Stimulated activated naive CD8-positive, alpha-beta T cell treated with anti-CD3 and anti-CD28 coated beads, Interleukin-15, amount 100 ng/mL, for 72 hours (primary cell): ENCODE results near the gene CATSPER3.

Source experiments
- ATAC-seq: fragments of 150-1000 bp; cut with Tn5 transposase; 2 replicates; pipeline ENCODE4 v1.10.0; 2021; ENCODE audit warnings: mild to moderate bottlenecking, moderate library complexity
- DNase-seq, 2 donors: peaks; one replicate each; pipeline ENCODE4 v3.0.0; 2021 to 2022
- H3K27ac Mint-ChIP-seq, 2 donors: one replicate each; pipeline ENCODE4 v1.8.0; 2022; ENCODE audit warnings: mild to moderate bottlenecking in 2 of 2, mixed read lengths in 2 of 2, moderate library complexity in 2 of 2
- H3K27me3 Mint-ChIP-seq: one replicate; pipeline ENCODE4 v1.8.0; 2022; ENCODE audit warnings: mixed read lengths
- H3K4me1 Mint-ChIP-seq: one replicate; pipeline ENCODE4 v1.8.0; 2022; ENCODE audit warnings: mild to moderate bottlenecking, mixed read lengths
- H3K4me3 Mint-ChIP-seq, 2 donors: one replicate each; pipeline ENCODE4 v1.8.0; 2022; ENCODE audit warnings: mild to moderate bottlenecking in 2 of 2, mixed read lengths in 2 of 2, moderate library complexity in 1 of 2
- H3K9me3 Mint-ChIP-seq, 2 donors: one replicate each; pipeline ENCODE4 v1.8.0; 2022; ENCODE audit warnings: mixed read lengths in 2 of 2

The CATSPER3 gene

GRCh38 chr5:135029477-135030122 lies 61.9 kb downstream of the CATSPER3 start:
- H3K9me3 Mint-ChIP-seq: no peaks in the 10 kb centered on the region
- peak overlapping the region in 1 of 2 donors; percentile 0 for H3K27ac Mint-ChIP-seq
- peaks cover 84% of the 10 kb centered on the region for H3K27me3 Mint-ChIP-seq
- peak overlapping the region in 1 of 2 donors; percentile 0 for H3K4me3 Mint-ChIP-seq
- peaks cover 51% of the 10 kb centered on the region for H3K4me1 Mint-ChIP-seq
- ATAC-seq: no peak
- DNase-seq: no peak

- Mint-ChIP-seq H3K27me3 (peaks cover 91% of the 10 kb centered on the region), H3K9me3 (no peaks in the 10 kb centered on the region), H3K4me3 (peak overlapping the region; percentile 69 to 73), H3K27ac (no peak overlapping the region), H3K4me1 (peaks cover 57% of the 10 kb centered on the region)
- ATAC-seq: no peak
- DNase-seq: no peak
Observed at GRCh38 chr5:135030123-135030955, 62.6 kb downstream of the CATSPER3 start.

GRCh38 chr5:135030956-135031812 lies 63.5 kb downstream of the CATSPER3 start:
- Mint-ChIP-seq H3K4me3 (peak overlapping the region; percentile 69 to 73), H3K27me3 (peaks cover 93% of the 10 kb centered on the region), H3K27ac (no peak overlapping the region), H3K4me1 (peaks cover 57% of the 10 kb centered on the region), H3K9me3 (no peaks in the 10 kb centered on the region)
- DNase-seq: no peak
- ATAC-seq: peak; percentile 30

GRCh38 chr5:135031813-135032694 lies 64.3 kb downstream of the CATSPER3 start:
- Mint-ChIP-seq H3K4me3 (peak overlapping the region; percentile 36 to 75), H3K27me3 (peaks cover 93% of the 10 kb centered on the region), H3K27ac (no peak overlapping the region), H3K9me3 (no peaks in the 10 kb centered on the region), H3K4me1 (peaks cover 57% of the 10 kb centered on the region)
- ATAC-seq (no peak), DNase-seq (no peak)

- ATAC-seq: no peak
- Mint-ChIP-seq H3K4me1 (peaks cover 57% of the 10 kb centered on the region), H3K4me3 (peak overlapping the region; percentile 58 to 75), H3K9me3 (no peaks in the 10 kb centered on the region), H3K27ac (no peak overlapping the region), H3K27me3 (peaks cover 93% of the 10 kb centered on the region)
- no peak for DNase-seq
Observed at GRCh38 chr5:135032695-135032998, 64.9 kb downstream of the CATSPER3 start.

GRCh38 chr5:135032999-135033861 lies 65.5 kb downstream of the CATSPER3 start:
- peak; percentile 26 for ATAC-seq
- Mint-ChIP-seq H3K27me3 (peaks cover 96% of the 10 kb centered on the region), H3K27ac (peak overlapping the region in 1 of 2 donors; percentile 59), H3K4me3 (peak overlapping the region; percentile 86 to 91), H3K4me1 (peaks cover 62% of the 10 kb centered on the region), H3K9me3 (no peaks in the 10 kb centered on the region)
- DNase-seq: no peak

GRCh38 chr5:135033901-135034235 lies 66.2 kb downstream of the CATSPER3 start, which contains the start of gene PITX1:
Gene PITX1 (minus strand): TSS chr5:135034228. CDS start chr5:135033881, 347 bp downstream.
- DNase-seq: no peak
- Mint-ChIP-seq H3K4me1 (peaks cover 64% of the 10 kb centered on the region), H3K27me3 (peaks cover 97% of the 10 kb centered on the region), H3K9me3 (no peaks in the 10 kb centered on the region), H3K27ac (peak within 1 kb of the TSS; percentile 59 to 65), H3K4me3 (peak within 1 kb of the TSS; percentile 91 to 93)
- ATAC-seq: peak; percentile 35

GRCh38 chr5:135034236-135034962 lies 66.7 kb downstream of the CATSPER3 start:
- peak; percentile 21 for ATAC-seq
- Mint-ChIP-seq H3K4me3 (peak overlapping the region; percentile 87 to 93), H3K4me1 (peaks cover 64% of the 10 kb centered on the region), H3K27ac (peak overlapping the region in 1 of 2 donors; percentile 65), H3K9me3 (no peaks in the 10 kb centered on the region), H3K27me3 (peaks cover 95% of the 10 kb centered on the region)
- DNase-seq: no peak

- DNase-seq (no peak), ATAC-seq (no peak)
- Mint-ChIP-seq H3K4me1 (peaks cover 63% of the 10 kb centered on the region), H3K27me3 (peaks cover 91% of the 10 kb centered on the region), H3K9me3 (no peaks in the 10 kb centered on the region), H3K27ac (no peak overlapping the region), H3K4me3 (peak overlapping the region; percentile 87 to 93)
Observed at GRCh38 chr5:135034963-135035677, 67.4 kb downstream of the CATSPER3 start.

- no peak overlapping the region for H3K4me3 Mint-ChIP-seq
- no peak for DNase-seq
- no peak for ATAC-seq
- no peak overlapping the region for H3K27ac Mint-ChIP-seq
- no peaks in the 10 kb centered on the region for H3K9me3 Mint-ChIP-seq
- H3K4me1 Mint-ChIP-seq: peaks cover 63% of the 10 kb centered on the region
- peaks cover 91% of the 10 kb centered on the region for H3K27me3 Mint-ChIP-seq
Observed at GRCh38 chr5:135035678-135036030, 67.9 kb downstream of the CATSPER3 start.

- DNase-seq (no peak), ATAC-seq (no peak)
- Mint-ChIP-seq H3K27ac (no peak overlapping the region), H3K27me3 (peaks cover 91% of the 10 kb centered on the region), H3K9me3 (no peaks in the 10 kb centered on the region), H3K4me1 (peaks cover 61% of the 10 kb centered on the region), H3K4me3 (no peak overlapping the region)
Observed at GRCh38 chr5:135036405-135036804, 68.7 kb downstream of the CATSPER3 start.

GRCh38 chr5:135037519-135038204 lies 70.0 kb downstream of the CATSPER3 start:
- DNase-seq (no peak), ATAC-seq (no peak)
- Mint-ChIP-seq H3K9me3 (no peaks in the 10 kb centered on the region), H3K27ac (no peak overlapping the region), H3K4me1 (peaks cover 48% of the 10 kb centered on the region), H3K27me3 (peaks cover 91% of the 10 kb centered on the region), H3K4me3 (no peak overlapping the region)
